ENCODE data around the gene TWSG1.
"Not testable (repeated sequence)": the region's sequence is repeated elsewhere in the genome, so short reads cannot be mapped to it uniquely, and the experiment has no call there.

The TWSG1 gene

DNA sequence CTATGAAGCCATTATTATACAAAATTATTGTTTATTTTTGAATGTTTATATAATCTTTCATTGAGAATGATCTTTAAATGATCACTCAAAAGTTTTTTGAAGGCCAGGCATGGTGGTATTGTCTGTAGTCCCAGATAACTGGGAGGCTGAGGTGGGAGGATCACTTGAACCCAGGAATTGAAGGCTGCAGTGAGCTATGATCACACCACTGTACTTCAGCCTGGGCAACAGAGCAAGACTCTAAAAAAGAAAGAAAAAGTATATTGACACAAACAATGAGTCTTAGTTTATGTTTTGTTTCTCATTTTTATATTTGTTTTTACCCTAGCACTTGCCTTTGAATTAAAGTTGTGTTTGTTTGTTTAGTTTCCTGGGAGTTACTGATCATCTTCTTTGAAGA is 2.3 kb downstream of the TWSG1 start:
- no peak for DNase-seq

DNA sequence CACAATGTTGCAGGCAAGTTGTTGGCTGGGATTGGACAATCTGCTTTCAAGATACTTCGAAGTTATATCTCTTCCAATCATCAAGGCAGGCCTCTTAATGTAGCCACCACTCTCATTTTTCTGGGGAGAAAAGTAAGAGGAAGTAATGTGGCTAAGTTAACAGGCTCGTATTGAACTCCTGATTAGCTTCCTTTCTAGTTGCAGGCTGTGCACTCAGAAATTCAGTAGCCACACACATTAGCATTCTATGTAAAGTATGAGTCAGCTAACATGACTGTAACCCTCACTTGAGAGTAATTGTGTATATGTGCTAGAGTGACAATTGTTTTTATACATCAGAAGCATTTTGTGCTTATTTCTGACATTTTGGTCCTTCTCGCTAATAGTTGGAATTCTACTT is 3.3 kb downstream of the TWSG1 start:
- DNase-seq, result no peak

DNA sequence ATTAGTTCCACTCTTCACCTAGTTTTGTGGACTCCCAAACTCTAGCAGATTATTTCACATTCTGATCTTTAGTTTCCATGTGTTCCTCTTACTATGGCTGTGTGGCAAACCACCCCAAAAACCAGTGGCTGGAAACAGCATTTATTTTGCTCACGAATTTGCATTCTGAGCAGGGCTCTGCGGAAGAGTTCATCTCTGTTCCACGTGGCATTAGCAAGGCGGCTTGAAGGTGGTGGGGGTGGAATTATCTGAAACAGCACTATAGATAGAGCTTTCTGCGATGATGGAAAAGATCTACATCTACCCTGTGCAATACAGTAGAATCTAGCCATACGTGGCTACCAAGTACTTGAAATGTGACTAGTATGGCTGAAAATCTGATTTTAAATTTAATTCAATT is 5.9 kb downstream of the TWSG1 start:
- no peak for DNase-seq

DNA sequence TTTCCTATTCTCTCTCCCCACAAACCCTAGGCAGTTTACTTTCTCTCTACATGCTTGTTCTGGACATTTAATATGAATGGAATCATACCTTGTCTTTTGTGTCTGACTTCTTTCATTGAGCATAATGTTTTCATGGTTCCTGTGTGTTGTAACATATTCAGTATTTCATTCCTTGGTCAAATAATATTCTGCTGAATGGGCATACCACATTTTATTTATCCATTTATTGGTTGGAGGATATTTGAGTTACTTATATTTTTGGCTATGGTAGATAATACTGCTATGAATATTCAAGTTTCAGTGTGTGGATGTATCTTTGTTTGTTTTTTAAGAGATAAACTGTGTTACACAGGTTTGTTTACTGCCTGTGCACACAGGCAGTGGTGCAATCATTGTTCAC is 9.0 kb downstream of the TWSG1 start:
- DNase-seq, result no peak

DNA sequence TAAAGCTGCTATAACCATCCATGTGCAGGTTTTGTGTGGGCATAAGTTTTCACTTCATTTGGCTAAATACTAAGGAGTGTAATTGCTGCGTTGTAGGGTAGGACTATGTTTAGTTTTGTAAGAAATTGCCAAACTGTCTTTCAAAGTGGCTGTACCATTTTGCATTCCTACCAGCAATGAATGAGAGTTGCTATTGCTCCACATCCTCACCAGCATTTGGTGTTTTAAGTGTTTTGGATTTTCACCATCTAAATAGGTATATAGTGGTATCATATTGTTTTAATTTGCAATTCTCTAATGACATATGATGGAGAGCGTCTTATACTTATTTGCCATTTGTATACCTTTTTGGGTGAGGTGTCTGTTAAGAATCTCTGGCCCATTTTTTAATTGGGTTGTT is 12.2 kb downstream of the TWSG1 start:
- DNase-seq, result no peak

DNA sequence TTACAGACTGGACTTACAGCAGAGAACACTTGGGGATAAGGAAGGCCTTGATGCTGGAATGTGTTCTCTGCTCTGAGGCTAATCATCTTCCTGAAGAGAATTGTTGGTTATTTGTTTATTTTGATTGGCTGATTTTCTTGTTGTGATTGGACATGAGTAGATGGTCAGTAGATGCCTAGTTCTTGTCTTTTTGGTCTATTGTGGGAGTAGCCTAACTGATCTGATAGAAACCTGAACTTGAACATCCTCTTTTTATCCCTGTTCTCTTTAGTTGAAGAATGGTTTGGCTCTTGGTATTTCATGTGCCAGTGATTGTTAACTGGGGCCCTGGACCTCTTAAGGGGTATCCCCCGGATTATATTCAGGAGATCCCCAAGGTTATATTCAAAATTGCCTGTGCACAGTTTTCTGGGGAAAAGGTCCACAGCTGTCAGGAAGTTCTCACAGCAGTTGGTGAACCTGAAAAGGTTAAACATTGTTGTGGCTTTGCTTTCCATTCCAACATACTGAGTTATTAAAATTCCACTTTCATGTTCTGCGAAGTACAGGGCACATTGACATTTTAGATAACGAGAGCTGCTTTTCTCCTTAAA is 13.6 kb downstream of the TWSG1 start:
- no peak for DNase-seq

DNA sequence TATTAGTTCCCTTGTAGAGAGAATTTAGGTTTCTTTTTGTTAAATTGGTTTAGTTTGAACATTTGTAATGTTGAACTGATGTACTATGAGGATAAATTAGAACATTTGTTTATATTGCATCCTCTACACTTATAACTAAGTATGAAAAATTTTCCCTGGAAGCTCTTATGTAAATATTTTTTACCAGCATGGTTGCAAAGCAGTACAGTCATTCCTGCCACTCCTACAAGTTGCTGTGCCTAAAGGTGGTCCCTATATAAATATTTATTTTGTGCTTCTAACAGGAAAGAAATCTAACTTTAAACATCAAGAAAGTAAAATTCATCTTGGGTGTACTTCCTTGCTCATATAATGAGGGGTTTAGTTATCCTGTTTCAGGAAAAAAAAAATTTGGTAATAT is 14.2 kb downstream of the TWSG1 start:
- DNase-seq, result no peak

DNA sequence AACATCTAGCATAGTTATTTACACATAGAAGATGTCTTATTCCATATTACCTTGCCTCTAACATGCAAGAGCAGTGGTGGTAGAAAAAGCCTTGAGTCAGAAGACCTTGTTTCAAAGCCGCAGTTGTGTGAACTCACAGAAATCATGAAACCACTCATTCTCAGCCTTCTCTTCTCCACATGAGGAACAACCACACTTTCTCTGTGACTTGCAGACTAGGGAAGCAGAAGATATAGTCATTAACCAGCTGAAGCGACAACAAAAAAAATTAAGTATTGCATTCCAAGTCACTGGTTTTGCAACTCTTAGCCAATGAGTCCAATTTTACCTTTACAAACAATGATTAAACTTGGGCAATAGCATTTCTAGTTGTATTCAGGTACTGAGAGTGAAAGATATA is 19.0 kb downstream of the TWSG1 start:
- DNase-seq, result no peak

DNA sequence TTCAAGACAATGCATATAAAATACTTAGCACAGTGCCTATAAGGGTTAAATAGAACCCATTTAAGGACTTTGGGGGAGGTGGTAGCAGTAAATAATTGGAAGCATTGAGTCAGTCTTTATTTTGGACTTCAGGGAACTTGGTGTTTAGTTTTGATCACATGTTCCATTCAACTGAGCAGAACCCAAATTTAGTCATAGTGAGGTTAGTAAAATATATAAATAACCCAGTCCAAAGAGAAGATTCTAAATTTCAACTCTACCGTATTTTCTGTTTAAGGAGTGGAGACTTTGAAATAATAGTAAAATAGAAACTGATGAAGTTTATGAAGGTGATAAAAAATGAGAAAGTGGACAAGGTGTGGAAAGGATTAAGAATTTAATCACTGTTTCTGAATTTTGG is 19.7 kb downstream of the TWSG1 start:
- DNase-seq, result no peak

DNA sequence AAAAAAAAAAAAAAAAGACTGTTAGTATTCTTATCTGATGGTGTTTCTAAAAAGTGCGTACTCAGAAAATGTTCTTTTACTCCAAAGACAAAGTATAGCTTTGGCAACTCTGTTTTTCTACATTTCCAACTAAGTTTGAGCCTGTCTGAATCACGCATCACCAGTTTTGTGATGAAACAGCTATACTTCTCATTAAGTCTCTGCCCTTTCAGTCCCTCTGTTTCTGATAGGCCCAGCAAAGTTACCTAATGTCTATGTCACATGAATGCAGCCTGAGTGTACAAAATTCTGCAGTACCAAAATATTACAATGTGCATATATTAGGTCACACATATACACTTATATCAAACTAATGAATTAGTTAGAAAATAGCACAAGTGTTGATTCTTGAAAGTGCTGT is 22.4 kb downstream of the TWSG1 start:
- no peak for DNase-seq

DNA sequence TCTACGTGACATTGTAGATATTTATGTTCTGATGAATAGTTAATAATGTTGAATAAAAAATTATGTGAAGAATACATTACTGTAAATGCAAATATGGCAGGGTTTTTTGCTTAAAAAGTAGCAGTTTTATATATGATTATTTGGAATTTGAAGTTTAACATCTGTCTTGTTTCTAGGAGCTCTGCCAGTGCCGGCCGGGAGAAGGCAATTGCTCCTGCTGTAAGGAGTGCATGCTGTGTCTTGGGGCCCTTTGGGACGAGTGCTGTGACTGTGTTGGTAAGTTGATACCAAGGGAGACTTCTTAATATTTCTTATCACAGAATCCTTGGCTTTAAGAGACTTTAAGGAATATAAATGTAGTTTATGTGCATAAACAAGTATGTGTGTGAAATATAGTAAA is 25.2 kb downstream of the TWSG1 start:
- no peak for DNase-seq

DNA sequence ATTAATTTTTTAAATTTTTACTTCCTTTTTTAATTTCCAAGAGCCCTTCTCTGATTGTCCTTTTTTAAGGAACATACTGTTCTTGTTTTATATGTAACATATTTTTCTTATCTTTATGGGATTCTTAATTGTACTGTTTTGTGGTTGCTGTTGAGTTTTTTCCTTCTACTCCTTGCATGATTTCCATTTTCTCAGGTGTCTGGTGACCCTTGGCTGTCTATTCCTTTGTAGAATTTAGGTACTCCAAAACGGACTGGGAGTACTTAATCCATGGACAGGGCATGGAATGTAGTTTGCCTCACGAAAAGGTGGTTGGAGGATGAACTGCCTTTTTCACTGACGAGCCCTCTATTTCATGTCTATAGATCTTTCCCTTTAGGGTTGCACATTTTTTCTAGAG is 26.6 kb downstream of the TWSG1 start:
- DNase-seq, result no peak

DNA sequence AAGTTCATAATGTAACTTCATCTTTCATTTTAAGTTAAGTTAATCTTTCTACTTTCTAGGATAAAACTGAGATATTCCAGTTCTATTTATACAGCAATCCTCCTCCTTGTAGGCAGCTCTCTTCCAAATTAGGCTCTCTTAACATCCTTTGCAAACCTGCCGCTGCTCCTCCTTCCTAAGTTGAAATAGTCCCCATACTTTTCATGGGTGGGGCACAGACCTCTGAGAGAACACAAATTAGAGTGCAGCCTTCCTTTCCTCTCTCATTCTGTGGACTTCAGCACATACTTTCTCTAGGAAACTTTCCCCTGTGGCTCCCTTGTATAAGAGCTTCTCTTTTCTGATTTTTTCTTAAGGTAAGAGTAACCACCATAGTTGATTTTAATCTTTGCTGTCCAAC is 28.3 kb downstream of the TWSG1 start:
- no peak for DNase-seq

DNA sequence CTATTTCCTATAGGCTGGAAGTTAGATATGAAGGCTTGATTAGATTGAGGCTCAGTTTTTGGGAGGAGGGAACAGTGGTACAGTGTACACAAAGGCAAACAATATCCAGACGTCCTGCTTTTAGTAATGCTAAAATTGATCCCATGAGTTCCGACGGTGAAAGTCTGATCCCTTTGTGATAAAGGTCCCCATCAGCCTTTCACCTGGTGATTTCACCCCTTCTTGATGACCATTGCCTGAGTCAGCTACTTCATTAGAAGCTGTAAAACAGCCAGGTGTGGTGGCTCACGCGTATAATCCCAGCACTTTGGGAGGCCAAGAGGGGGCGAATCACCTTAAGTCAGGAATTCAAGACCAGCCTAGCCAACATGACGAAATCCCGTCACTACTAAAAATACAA is 29.7 kb downstream of the TWSG1 start:
- DNase-seq, result no peak

DNA sequence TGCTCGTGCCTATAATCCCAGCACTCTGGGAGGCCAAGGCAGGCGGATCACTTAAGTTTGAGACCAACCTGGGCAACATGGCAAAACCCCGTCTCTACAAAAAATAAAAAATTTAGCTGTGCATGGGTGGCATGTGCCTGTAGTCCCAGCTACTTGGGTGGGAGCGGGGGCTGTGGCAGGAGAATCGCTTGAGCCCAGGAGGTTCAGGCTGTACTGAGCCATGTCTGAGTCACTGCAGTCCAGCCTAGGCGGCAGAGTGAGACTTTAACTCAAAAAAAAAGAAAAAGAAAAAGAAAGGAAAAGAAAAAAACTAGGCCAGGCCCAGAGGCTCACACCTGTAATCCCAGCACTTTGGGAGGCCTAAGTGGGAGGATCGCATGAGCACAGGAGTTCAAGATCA is 30.8 kb downstream of the TWSG1 start:
- DNase-seq, result no peak

DNA sequence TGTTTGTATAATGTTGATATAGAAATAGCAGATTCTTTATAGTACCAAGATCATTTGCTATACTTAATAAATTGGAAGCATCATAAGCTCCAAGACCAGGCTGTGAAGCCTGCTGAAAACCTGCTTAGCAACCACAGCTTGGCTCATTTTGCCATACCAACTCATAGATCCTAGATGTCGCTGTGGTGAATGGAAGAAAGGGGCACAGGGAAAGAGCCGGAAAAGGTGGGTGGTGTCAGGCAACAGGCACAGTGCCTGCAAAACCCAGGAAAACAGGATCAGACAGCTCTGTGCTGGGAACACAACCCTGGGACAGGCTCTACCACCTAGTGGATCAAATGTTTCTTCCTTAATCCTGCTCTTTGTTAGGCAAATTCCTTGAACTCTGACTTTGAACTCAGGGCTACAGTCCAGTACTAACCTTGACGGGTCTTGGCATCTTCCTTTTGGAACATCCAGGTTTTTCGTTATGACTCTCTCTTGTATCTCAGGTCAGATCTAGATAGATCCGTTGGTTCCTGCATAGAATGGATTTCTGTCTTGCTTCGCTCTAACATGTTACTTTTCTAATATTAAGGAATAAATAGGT is 31.6 kb downstream of the TWSG1 start:
- DNase-seq, result peak; percentile 77

DNA sequence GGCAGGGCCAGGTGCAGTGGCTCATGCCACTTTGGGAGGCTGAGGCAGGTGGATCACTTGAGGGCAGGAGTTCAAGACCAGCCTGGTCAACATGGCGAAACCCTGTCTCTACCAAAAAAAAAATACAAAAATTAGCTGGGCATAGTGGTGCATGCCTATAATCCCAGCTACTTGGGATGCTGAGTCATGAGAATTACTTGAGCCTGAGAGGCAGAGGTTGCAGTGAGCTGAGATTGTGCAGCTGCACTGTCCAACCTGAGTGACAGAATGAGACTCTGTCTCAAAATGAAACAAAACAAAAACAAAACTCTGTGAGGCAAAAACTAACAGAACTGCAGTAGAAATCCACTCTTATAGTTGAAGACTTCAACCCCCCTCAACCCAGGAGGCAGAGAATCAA is 38.7 kb downstream of the TWSG1 start:
- DNase-seq, result not testable (repeated sequence)

DNA sequence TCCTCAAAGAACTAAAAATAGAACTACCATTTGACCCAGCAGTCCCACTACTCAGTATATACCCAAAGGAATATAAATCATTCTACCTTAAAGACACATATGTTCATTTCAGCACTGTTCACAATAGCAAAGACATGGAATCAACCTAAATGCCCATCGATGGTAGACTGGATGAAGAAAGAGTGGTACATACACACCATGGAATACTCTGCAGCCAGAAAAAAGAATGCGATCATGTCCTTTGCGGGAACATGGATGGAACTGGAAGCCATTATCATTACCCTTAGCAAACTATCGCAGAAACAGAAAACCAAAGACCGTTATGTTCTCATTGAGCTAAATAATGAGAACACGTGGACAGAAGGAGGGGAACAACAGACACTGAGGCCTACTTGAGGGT is 44.5 kb downstream of the TWSG1 start:
- no peak for DNase-seq

DNA sequence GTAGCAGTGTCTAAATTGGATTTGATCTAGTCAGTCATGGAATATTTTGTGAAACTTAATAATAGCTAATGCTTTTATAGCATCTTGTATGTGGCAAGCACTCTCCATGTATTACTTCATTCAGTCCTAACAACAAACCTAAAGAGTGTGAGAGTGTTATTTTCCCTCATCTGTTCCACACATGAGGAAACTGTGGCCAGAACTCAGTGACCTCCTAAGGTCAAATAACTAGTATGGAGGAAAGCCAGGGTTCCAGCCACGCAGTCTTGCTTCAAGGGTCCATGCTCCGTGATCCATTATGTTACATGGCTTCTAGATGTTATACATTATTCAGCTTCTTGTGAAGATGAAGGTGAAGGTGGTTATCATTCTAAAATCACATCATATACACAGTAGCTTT is 45.5 kb downstream of the TWSG1 start:
- no peak for DNase-seq

DNA sequence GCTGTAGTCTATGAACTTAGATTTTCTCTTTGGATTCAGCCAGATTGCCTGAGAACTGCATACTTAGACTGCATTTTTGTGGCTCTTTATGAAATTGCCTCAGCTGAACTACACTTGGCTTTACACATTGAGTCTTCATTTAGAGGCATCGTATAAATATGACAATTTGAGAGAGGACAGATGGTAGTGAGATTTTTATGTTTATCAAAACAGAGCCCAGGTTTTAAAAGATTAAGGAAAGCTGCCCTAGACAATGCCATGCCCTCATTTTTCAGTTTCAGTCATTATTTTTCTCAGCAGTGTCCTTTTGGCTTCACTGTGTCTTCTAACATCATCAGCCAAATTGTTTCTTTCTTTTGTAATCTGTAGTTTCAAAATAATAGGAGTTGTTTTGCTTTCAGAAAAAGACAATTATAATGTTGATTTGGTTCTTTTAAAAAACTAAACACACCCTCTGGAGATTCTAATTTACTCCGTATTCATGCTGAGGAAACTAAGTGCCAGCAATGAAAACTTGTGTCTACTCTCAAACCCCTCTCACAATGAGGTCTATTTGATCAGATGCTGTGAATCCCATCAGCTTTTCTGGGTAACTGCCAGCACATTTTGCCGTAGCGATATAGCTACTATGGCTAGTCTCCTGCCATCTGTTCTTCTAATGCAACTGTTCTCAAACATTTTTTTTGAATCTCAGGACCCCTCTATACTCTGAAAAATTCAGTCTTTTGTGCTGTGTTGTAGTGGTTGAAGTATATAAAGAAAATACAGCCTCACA is 46.2 kb downstream of the TWSG1 start:
- peak; percentile 93 for DNase-seq

DNA sequence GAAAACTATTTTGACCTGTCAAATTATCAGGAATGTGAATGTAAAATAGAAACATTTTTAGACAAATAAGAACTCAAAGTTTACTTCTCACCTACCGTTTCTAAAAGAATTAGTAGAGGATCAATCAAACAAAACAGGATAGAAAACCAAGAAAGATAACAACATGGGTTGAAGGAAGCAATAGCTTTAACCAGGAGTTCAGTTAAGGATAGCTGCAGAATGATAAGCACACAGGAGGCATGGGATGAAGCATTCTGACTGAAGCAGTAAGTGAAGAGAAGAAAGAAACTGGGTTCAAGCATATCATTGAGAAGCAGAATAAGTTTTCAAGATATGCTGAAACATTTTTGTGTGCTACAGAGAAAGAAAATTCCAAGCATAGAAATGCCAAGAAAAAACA is 52.3 kb downstream of the TWSG1 start:
- DNase-seq, result no peak

DNA sequence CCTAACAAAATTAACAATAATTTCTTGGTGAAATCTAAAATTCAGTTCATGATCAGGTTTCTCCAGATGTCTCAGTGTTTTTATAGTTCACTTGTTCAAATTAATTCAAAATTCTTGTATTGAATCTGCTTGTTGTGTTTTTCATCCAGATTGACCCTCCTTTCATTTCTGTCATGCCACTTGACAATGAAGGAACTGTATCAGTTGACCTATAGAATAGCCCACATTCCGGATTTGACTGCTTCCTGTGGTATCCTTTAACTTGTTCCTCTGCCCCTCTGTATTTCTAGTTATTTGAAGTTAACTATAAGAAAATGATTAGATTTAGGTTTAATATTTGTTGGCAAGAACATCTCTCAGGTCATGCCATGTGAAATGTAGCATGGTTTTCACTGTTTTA is 53.3 kb downstream of the TWSG1 start:
- DNase-seq, result no peak

DNA sequence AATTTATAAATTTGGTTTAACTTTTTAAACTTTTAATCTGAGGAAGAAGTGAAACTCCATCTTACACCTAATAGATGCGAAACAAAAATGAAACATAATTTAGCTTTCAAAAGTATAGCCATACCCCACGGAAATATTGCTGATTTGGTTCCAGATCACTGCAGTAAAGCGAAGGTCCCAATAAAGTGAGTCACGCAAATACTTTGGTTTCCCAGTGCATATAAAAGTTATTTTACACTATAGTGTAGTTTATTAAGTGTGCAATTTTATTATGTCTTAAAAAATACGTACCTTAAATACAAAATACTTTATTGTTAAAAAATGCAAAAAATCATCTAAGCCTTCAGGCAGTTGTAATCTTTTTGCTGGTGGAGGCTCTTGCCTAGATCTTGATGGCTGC is 55.1 kb downstream of the TWSG1 start:
- no peak for DNase-seq

DNA sequence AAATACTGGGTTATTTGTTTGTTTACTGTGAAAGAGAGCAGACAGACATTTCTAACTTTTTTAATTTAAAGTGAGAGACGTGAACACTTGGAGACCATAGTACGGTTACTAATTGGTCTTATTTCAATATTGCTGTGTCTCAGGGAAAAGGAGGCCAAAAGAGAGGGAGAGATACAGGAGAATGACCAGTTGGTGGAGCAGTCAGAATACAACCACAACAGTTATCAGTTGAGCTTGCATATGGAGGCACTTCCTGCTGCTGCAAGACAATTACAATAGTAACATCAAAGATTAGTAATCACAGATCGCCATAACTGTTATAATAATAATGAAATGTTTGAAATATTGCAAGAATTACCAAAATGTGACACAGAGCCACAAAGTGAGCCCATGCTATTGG is 58.2 kb downstream of the TWSG1 start:
- DNase-seq, result no peak

DNA sequence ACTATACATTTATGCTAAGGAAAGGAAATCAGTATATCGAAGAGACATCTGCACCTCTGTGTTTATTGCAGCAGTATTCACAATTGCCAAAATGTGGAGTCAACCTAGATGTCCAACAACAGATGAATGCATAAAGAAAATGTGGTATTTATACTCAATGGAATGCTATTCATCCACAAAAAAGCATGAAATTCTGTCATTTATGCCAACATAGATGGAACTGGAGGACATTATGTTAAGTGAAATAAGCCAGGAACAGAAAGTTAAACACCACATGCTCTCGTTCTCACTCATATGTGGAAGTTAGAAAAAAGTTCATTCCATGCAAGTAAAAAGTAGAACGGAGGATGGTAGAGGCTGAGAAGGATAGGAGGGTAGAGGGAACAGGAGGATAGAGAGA is 59.5 kb downstream of the TWSG1 start:
- DNase-seq, result no peak
